HepG2 (cell line): Measurements from ENCODE around the gene ZNF443. TPM values are rescaled to one million over a fixed set of nuclear protein-coding genes. Genes with fewer than 3 reads are reported as not detected.

Source experiments
- ASH2L ChIP-seq: fragments of 300-600, 200-600 bp; sonication (generic); IDR thresholded peaks from 2 replicates; pipeline ENCODE4 v1.7.0; 2017; ENCODE audit warnings: low read depth, mild to moderate bottlenecking, moderate library complexity, mixed read lengths, low read length; ENCODE audit not compliant: insufficient read length
- ATF7-NPFF ChIP-seq: sonication (generic); formaldehyde crosslinking; IDR thresholded peaks from 2 replicates; pipeline ENCODE4 v1.8.1; 2023; ENCODE audit warnings: mild to moderate bottlenecking, low read depth, missing genetic modification reagents, moderate library complexity
- CENPBD1 ChIP-seq: sonication (generic); formaldehyde crosslinking; IDR thresholded peaks from 2 replicates; pipeline ENCODE4 v1.8.0; 2022; ENCODE audit warnings: missing genetic modification reagents, low read depth, mild to moderate bottlenecking, borderline replicate concordance
- ELF1 ChIP-seq: sonication (generic); formaldehyde crosslinking; IDR thresholded peaks from 2 replicates; pipeline ENCODE4 v1.4.0; 2020; ENCODE audit warnings: missing genetic modification reagents
- KLF13 ChIP-seq: sonication (generic); formaldehyde crosslinking; IDR thresholded peaks from 2 replicates; pipeline ENCODE4 v1.4.0; 2020; ENCODE audit warnings: mild to moderate bottlenecking, missing genetic modification reagents
- KLF16 ChIP-seq, 2 experiments: sonication (generic) in 1 of 2; formaldehyde crosslinking in 1 of 2; IDR thresholded peaks; 2 replicates each; pipeline versions ENCODE4 v1.6.1 to v1.8.0; 2016 to 2023; ENCODE audit warnings: missing genetic modification reagents in 2 of 2, missing compliant biosample characterization in 1 of 2
- PHB2 ChIP-seq: fragments of 450-650 bp; IDR thresholded peaks from 2 replicates; pipeline ENCODE4 v1.6.1; 2018; ENCODE audit not compliant: partially characterized antibody
- POLR2G ChIP-seq: fragments of 200-400 bp; formaldehyde crosslinking; IDR thresholded peaks from 2 replicates; pipeline ENCODE4 v1.6.1; 2018; ENCODE audit warnings: mild to moderate bottlenecking, low read depth, low read length, moderate library complexity
- RXRA ChIP-seq: sonication (generic); formaldehyde crosslinking; IDR thresholded peaks from 2 replicates; pipeline ENCODE4 v1.5.1; 2020; ENCODE audit warnings: missing genetic modification reagents
- STAT5B ChIP-seq: sonication (generic); formaldehyde crosslinking; IDR thresholded peaks from 2 replicates; pipeline ENCODE4 v1.4.0; 2020; ENCODE audit warnings: missing genetic modification reagents
- ZBTB42 ChIP-seq: sonication (generic); formaldehyde crosslinking; IDR thresholded peaks from 2 replicates; pipeline ENCODE4 v1.5.0; 2020; ENCODE audit warnings: mild to moderate bottlenecking, missing genetic modification reagents
- ZFP41 ChIP-seq: sonication (generic); formaldehyde crosslinking; IDR thresholded peaks from 2 replicates; pipeline ENCODE4 v1.4.0; 2020; ENCODE audit warnings: mild to moderate bottlenecking, missing genetic modification reagents, borderline replicate concordance
- ZFP82 ChIP-seq: sonication (generic); formaldehyde crosslinking; IDR thresholded peaks from 2 replicates; pipeline ENCODE4 v1.5.1; 2020; ENCODE audit warnings: mild to moderate bottlenecking, missing genetic modification reagents, borderline replicate concordance
- ZNF143 ChIP-seq: sonication (generic); formaldehyde crosslinking; IDR thresholded peaks from 2 replicates; pipeline ENCODE4 v1.4.0; 2020; ENCODE audit warnings: missing genetic modification reagents
- ZNF280D ChIP-seq: sonication (generic); formaldehyde crosslinking; IDR thresholded peaks from 2 replicates; pipeline ENCODE4 v1.5.1; 2020; ENCODE audit warnings: mild to moderate bottlenecking, missing genetic modification reagents
- ZNF557 ChIP-seq: sonication (generic); formaldehyde crosslinking; IDR thresholded peaks from 2 replicates; pipeline ENCODE4 v1.4.0; 2020; ENCODE audit warnings: missing genetic modification reagents
- ZNF644 ChIP-seq: IDR thresholded peaks from 2 replicates; pipeline ENCODE4 v1.6.1; 2016; ENCODE audit warnings: low read depth
- ZNF724P ChIP-seq: sonication (generic); formaldehyde crosslinking; IDR thresholded peaks from 2 replicates; pipeline ENCODE4 v1.8.0; 2022; ENCODE audit warnings: missing genetic modification reagents, borderline replicate concordance
- ZNF782 ChIP-seq: sonication (generic); formaldehyde crosslinking; IDR thresholded peaks from 2 replicates; pipeline ENCODE4 v1.4.0; 2020; ENCODE audit warnings: missing genetic modification reagents, mild to moderate bottlenecking, borderline replicate concordance
- ZSCAN12 ChIP-seq: sonication (generic); formaldehyde crosslinking; IDR thresholded peaks from 2 replicates; pipeline ENCODE4 v1.9.0; 2021; ENCODE audit warnings: mild to moderate bottlenecking, missing genetic modification reagents
- polyA plus RNA-seq, 8 experiments: library from polyadenylated mRNA; depleted of rRNA in 3 of 8; stranded (reverse) in 7 of 8; unstranded in 1 of 8; fragments of >200 nt; fragmentation: Illumina TruSeq in 4 of 8; extraction: Trizol in 4 of 8; gene quantifications; 2 replicates each; pipeline versions ENCODE4 v1.2.1 to v1.2.3, GENCODE V29; 2011 to 2016; ENCODE audit warnings: low read depth in 4 of 8, missing spikeins in 1 of 8, mixed read lengths in 1 of 8; ENCODE audit not compliant: insufficient read depth in 1 of 8
- total RNA-seq, 5 experiments: library from RNA; depleted of rRNA; stranded (reverse); fragments of >200 nt; fragmentation: Illumina TruSeq; extraction: Trizol; gene quantifications; 2 replicates each; pipeline ENCODE4 v1.2.3, GENCODE V29; 2016; ENCODE audit warnings: low read depth in 1 of 5
- TF ChIP-seq, protein P1 (sequence below): sonication (generic); formaldehyde crosslinking; IDR thresholded peaks from 2 replicates; pipeline ENCODE4 v1.4.0; 2020; ENCODE audit warnings: missing genetic modification reagents, borderline replicate concordance
- TF ChIP-seq, protein P2 (sequence below): IDR thresholded peaks from 2 replicates; pipeline ENCODE4 v1.6.1; 2016

The ZNF443 gene
- total and polyA plus RNA-seq, 2 of the 13 experiments (the other 11 are each of a cell fraction or from before 2014, with no cell fraction given) = 3.6 to 19.0 TPM

- TF ChIP-seq KLF16 (CRISPR knock-in tag; IDR thresholded peaks at IDR 0.05) (peak in 1 of 2 experiments; percentile 36; a peak in 1 of 4 replicates), POLR2G (peak; percentile 93), STAT5B (no peak), ZNF280D (CRISPR knock-in tag) (0 out of 2 replicates have a peak, but pooled peaks have one; percentile 41), ASH2L (peak; percentile 77), ZNF143 (no peak), ZFP41 (CRISPR knock-in tag) (0 out of 2 replicates have a peak, but pooled peaks have one; percentile 12), ZSCAN12 (CRISPR knock-in tag) (no peak), ZNF782 (no peak; the same call in 1 of the 2 replicates), ZNF644 (CRISPR knock-in tag) (no peak), ZBTB42 (CRISPR knock-in tag) (no peak), PHB2 (no peak), RXRA (0 out of 2 replicates have a peak, but pooled peaks have one; percentile 51), KLF13 (CRISPR knock-in tag) (no peak), ZNF724P (no peak), CENPBD1 (no peak), ATF7-NPFF (CRISPR knock-in tag) (peak; percentile 52; the same call in 1 of the 2 replicates), ZNF557 (no peak), ZFP82 (CRISPR knock-in tag) (peak; percentile 82; the same call in 1 of the 2 replicates), ELF1 (CRISPR knock-in tag) (peak; percentile 78)
- TF ChIP-seq, protein P1, sequence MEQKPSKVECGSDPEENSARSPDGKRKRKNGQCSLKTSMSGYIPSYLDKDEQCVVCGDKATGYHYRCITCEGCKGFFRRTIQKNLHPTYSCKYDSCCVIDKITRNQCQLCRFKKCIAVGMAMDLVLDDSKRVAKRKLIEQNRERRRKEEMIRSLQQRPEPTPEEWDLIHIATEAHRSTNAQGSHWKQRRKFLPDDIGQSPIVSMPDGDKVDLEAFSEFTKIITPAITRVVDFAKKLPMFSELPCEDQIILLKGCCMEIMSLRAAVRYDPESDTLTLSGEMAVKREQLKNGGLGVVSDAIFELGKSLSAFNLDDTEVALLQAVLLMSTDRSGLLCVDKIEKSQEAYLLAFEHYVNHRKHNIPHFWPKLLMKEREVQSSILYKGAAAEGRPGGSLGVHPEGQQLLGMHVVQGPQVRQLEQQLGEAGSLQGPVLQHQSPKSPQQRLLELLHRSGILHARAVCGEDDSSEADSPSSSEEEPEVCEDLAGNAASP (CRISPR knock-in tag) = 0 out of 2 replicates have a peak, but pooled peaks have one; percentile 49
- TF ChIP-seq, protein P2, sequence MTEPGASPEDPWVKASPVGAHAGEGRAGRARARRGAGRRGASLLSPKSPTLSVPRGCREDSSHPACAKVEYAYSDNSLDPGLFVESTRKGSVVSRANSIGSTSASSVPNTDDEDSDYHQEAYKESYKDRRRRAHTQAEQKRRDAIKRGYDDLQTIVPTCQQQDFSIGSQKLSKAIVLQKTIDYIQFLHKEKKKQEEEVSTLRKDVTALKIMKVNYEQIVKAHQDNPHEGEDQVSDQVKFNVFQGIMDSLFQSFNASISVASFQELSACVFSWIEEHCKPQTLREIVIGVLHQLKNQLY = no peak
Measured at GRCh38 chr19:12484371-12485051, 43.7 kb upstream of the ZNF443 start, which contains the start of gene ZNF709 (continued).
